ENCODE results near the gene LGALS4. TPM values are rescaled to one million over a fixed set of nuclear protein-coding genes. Genes with fewer than 3 reads are reported as not detected.
"Not testable (repeated sequence)": the region's sequence is repeated elsewhere in the genome, so short reads cannot be mapped to it uniquely, and the experiment has no call there.

Gene LGALS4
- total RNA-seq, 1 experiment from 2014 or later = 1.0 TPM

- DNase-seq = no peak
- Histone ChIP-seq H3K79me2 (ENCODE audit: low read depth) (no peaks in the 10 kb centered on the region), H3K27ac (no peak within 1 kb of the TSS), H3F3A (ENCODE audit: insufficient read depth, low read depth) (no peaks in the 10 kb centered on the region; the same call in 1 of the 2 replicates), H3K4me3 (no peak within 1 kb of the TSS), H4K20me1 (ENCODE audit: insufficient read depth) (no peaks in the 10 kb centered on the region), H3K9me3 (ENCODE audit: insufficient read depth, low read depth) (no peaks in the 10 kb centered on the region), H3K4me1 (replicated peaks; ENCODE audit: insufficient read depth) (no peaks in the 10 kb centered on the region), H3K36me3 (ENCODE audit: low read depth) (no peaks in the 10 kb centered on the region), H3K9me2 (ENCODE audit: insufficient read depth) (no peaks in the 10 kb centered on the region), H3K27me3 (ENCODE audit: insufficient read depth, low read depth) (no peaks in the 10 kb centered on the region), H2AFZ (no peak within 1 kb of the TSS), H3K4me2 (no peak within 1 kb of the TSS)
- POLR2A ChIA-PET (ENCODE audit: unreplicated experiment) = no interaction called here
- intact Hi-C loops (cut with micrococcal nuclease; ENCODE audit: unreplicated experiment) = no loop called here
- TF ChIP-seq EZH2 (IDR thresholded peaks at IDR 0.05; ENCODE audit: low read depth) = no peak
- TF ChIP-seq CTCF (conservative IDR thresholded peaks at IDR 0.05) = no peak
- BruUV-seq (replicated peaks) = no TSS peak
- CTCF ChIA-PET = interaction anchor here (0.6 kb wide), 1 partner anchor 37 kb away, joined by 3 read pairs; no protein-coding TSS in a partner anchor
These were observed 39.1 kb downstream of the LGALS4 start, which contains the start of gene LGALS7 for GRCh38 chr19:38773469-38774177. LGALS7 (minus strand) TSS chr19:38773517; CDS start chr19:38773492, 25 bp downstream.

- H3F3A ChIP-seq (ENCODE audit: insufficient read depth, low read depth); POLR2A ChIA-PET (ENCODE audit: unreplicated experiment); H3K27ac ChIP-seq; H3K9me3 ChIP-seq (ENCODE audit: insufficient read depth, low read depth); H3K4me1 ChIP-seq (replicated peaks; ENCODE audit: insufficient read depth); H4K20me1 ChIP-seq (ENCODE audit: insufficient read depth); H3K9me2 ChIP-seq (ENCODE audit: insufficient read depth); H2AFZ ChIP-seq; DNase-seq; CTCF ChIA-PET; intact Hi-C loops (cut with micrococcal nuclease; ENCODE audit: unreplicated experiment); H3K4me3 ChIP-seq; BruUV-seq (replicated peaks); H3K79me2 ChIP-seq (ENCODE audit: low read depth); H3K27me3 ChIP-seq (ENCODE audit: insufficient read depth, low read depth); H3K36me3 ChIP-seq (ENCODE audit: low read depth); H3K4me2 ChIP-seq: not testable (repeated sequence)
These were observed 41.2 kb downstream of the LGALS4 start for GRCh38 chr19:38771569-38771968.

GRCh38 chr19:38770949-38771275, 41.8 kb downstream of the LGALS4 start:
- DNase-seq; H3F3A ChIP-seq (ENCODE audit: insufficient read depth, low read depth); H3K9me3 ChIP-seq (ENCODE audit: insufficient read depth, low read depth); H3K27ac ChIP-seq; POLR2A ChIA-PET (ENCODE audit: unreplicated experiment); H3K4me1 ChIP-seq (replicated peaks; ENCODE audit: insufficient read depth); H2AFZ ChIP-seq; H3K79me2 ChIP-seq (ENCODE audit: low read depth); intact Hi-C loops (cut with micrococcal nuclease; ENCODE audit: unreplicated experiment); CTCF ChIA-PET; H3K36me3 ChIP-seq (ENCODE audit: low read depth); H3K4me2 ChIP-seq; H4K20me1 ChIP-seq (ENCODE audit: insufficient read depth); H3K9me2 ChIP-seq (ENCODE audit: insufficient read depth); BruUV-seq (replicated peaks); H3K4me3 ChIP-seq; H3K27me3 ChIP-seq (ENCODE audit: insufficient read depth, low read depth): not testable (repeated sequence)

GRCh38 chr19:38770228-38770948, 42.4 kb downstream of the LGALS4 start:
- DNase-seq; H3K79me2 ChIP-seq (ENCODE audit: low read depth); H2AFZ ChIP-seq; POLR2A ChIA-PET (ENCODE audit: unreplicated experiment); H3K27me3 ChIP-seq (ENCODE audit: insufficient read depth, low read depth); intact Hi-C loops (cut with micrococcal nuclease; ENCODE audit: unreplicated experiment); H3K36me3 ChIP-seq (ENCODE audit: low read depth); H3K27ac ChIP-seq; H3K4me3 ChIP-seq; H4K20me1 ChIP-seq (ENCODE audit: insufficient read depth); H3K9me2 ChIP-seq (ENCODE audit: insufficient read depth); H3F3A ChIP-seq (ENCODE audit: insufficient read depth, low read depth); H3K4me2 ChIP-seq; H3K4me1 ChIP-seq (replicated peaks; ENCODE audit: insufficient read depth); H3K9me3 ChIP-seq (ENCODE audit: insufficient read depth, low read depth): not testable (repeated sequence)
- TSS peak; percentile 96 for BruUV-seq (replicated peaks)
- CTCF ChIA-PET = interaction anchor here (0.9 kb wide), 1 partner anchor 16 kb away, joined by 3 read pairs; no protein-coding TSS in a partner anchor

Data from PC-9 (cell line).